HepG2 (cell line): Measurements from ENCODE around the gene ESR2. TPM values are rescaled to one million over a fixed set of nuclear protein-coding genes. Genes with fewer than 3 reads are reported as not detected.

ENCODE experiments used
- ATAC-seq: fragments of 200-7000 bp; cut with Tn5 transposase; 3 replicates; pipeline ENCODE4 v1.9.1; 2020; ENCODE audit warnings: mild to moderate bottlenecking, moderate library complexity
- BruUV-seq: library from RNA; stranded (reverse); fragments of 400-500 nt; replicated peaks from 2 replicates; lab custom pipeline; 2021; lab: Mats Ljungman, UMichigan
- CTCF ChIA-PET: fragments of 300-600 bp; formaldehyde crosslinking; extraction: SDS; loops from one replicate; lab custom pipeline; 2021; ENCODE audit warnings: low total read pairs, inconsistent platforms, low intra/inter-chr PET ratio; lab: Yijun Ruan, JAX
- POLR2A ChIA-PET: fragments of 350-600 bp; sonication (Branson Sonifier 250); formaldehyde crosslinking; loops from one replicate; lab custom pipeline; 2020; ENCODE audit warnings: antibody characterized with exemption, inconsistent platforms; lab: Yijun Ruan, JAX
- DNase-seq: peaks from one replicate; pipeline ENCODE4 v3.0.0-alpha.2; 2015; ENCODE audit warnings: low spot score
- FAIRE-seq: peaks from 3 replicates; lab custom pipeline; 2011; peaks lifted over from hg19 to GRCh38; lab: Jason Lieb, UNC
- H2AFZ ChIP-seq: one replicate; pipeline ENCODE4 v1.6.1; 2011; ENCODE audit warnings: low read length, inconsistent platforms
- H3K27ac ChIP-seq: fragments of 300-600 bp; 3 replicates; pipeline ENCODE4 v1.8.0; 2011; ENCODE audit warnings: mixed run types, mild to moderate bottlenecking, mixed read lengths, low read length, inconsistent platforms; ENCODE audit not compliant: insufficient read depth; ENCODE audit errors: extremely low read length
- H3K27me3 ChIP-seq, 2 experiments: fragments of 200-600 bp in 1 of 2; 2 replicates in 1 of 2; 3 replicates in 1 of 2; pipeline versions ENCODE4 v1.6.0 to v1.8.0; 2011; ENCODE audit warnings: low read length in 2 of 2, mild to moderate bottlenecking in 2 of 2, moderate library complexity in 2 of 2, inconsistent platforms in 1 of 2; ENCODE audit not compliant: insufficient read depth in 2 of 2, control insufficient read depth in 1 of 2
- H3K36me3 ChIP-seq, 2 experiments: fragments of 200-600 bp in 1 of 2; replicated peaks in 1 of 2; 2 replicates in 1 of 2; 3 replicates in 1 of 2; pipeline versions ENCODE4 v1.5.1 to v1.8.0; 2011; ENCODE audit warnings: low read length in 2 of 2, inconsistent platforms in 1 of 2; ENCODE audit not compliant: insufficient read depth in 2 of 2, control insufficient read depth in 1 of 2
- H3K4me1 ChIP-seq: 2 replicates; pipeline ENCODE4 v1.5.1; 2012; ENCODE audit warnings: low read length, inconsistent platforms; ENCODE audit not compliant: insufficient read depth
- H3K4me2 ChIP-seq: 2 replicates; pipeline ENCODE4 v1.6.0; 2011; ENCODE audit warnings: low read depth, low read length, inconsistent platforms
- H3K4me3 ChIP-seq, 3 experiments: fragments of 200-600 bp in 1 of 3; sonication (generic), shearing (Covaris generic) in 1 of 3; replicated peaks in 1 of 3; 2 replicates each; pipeline ENCODE4 v1.5.1; 2011 to 2016; ENCODE audit warnings: low read length in 3 of 3, inconsistent platforms in 2 of 3, low read depth in 2 of 3, mild to moderate bottlenecking in 2 of 3, control low read depth in 1 of 3, mixed read lengths in 1 of 3; ENCODE audit not compliant: insufficient read depth in 1 of 3
- H3K79me2 ChIP-seq: one replicate; pipeline ENCODE4 v1.6.1; 2011; ENCODE audit warnings: low read length, inconsistent platforms; ENCODE audit not compliant: insufficient read depth
- H3K9ac ChIP-seq: 2 replicates; pipeline ENCODE4 v1.6.0; 2011; ENCODE audit warnings: mild to moderate bottlenecking, low read depth, low read length, inconsistent platforms; ENCODE audit not compliant: insufficient read depth
- H3K9me3 ChIP-seq: 2 replicates; pipeline ENCODE4 v1.5.1; 2012; ENCODE audit warnings: mild to moderate bottlenecking, low read length
- H4K20me1 ChIP-seq: 2 replicates; pipeline ENCODE4 v1.6.0; 2011; ENCODE audit warnings: inconsistent platforms, mild to moderate bottlenecking, low read length, moderate library complexity; ENCODE audit not compliant: insufficient read depth
- EP300 ChIP-seq, 3 experiments: sonication (generic) in 1 of 3; formaldehyde crosslinking in 1 of 3; IDR thresholded peaks; 2 replicates each; pipeline versions ENCODE4 v1.5.1 to v1.6.1; 2011 to 2020; ENCODE audit warnings: low read depth in 2 of 3, low read length in 2 of 3, borderline replicate concordance in 1 of 3, improper control_type of control experiment in 1 of 3, mild to moderate bottlenecking in 1 of 3, missing genetic modification reagents in 1 of 3, moderate library complexity in 1 of 3
- KDM2A ChIP-seq: sonication (generic); formaldehyde crosslinking; IDR thresholded peaks from 2 replicates; pipeline ENCODE4 v1.4.0; 2020; ENCODE audit warnings: low read depth, missing genetic modification reagents, borderline replicate concordance
- ZNF10 ChIP-seq: sonication (generic); formaldehyde crosslinking; IDR thresholded peaks from 2 replicates; pipeline ENCODE4 v1.4.0; 2020; ENCODE audit warnings: mild to moderate bottlenecking, low read depth, missing genetic modification reagents, borderline replicate concordance
- WGBS: methylation state at CpG from one replicate; pipeline ENCODE4 v1.1.6; 2017; ENCODE audit warnings: low lambda C conversion rate; 5-methylcytosine and 5-hydroxymethylcytosine counted together
- in situ Hi-C: cut with HindIII; loops from 2 replicates; pipeline ENCODE4 v1.10.0; 2017; ENCODE audit warnings: low pct_unique_long_range_greater_than_20kb; ENCODE audit not compliant: extremely low pct_ligation_motif_present
- intact Hi-C: fragments of 100-400 bp; cut with micrococcal nuclease; formaldehyde crosslinking; loops from one replicate; pipeline ENCODE4 v1.10.0; 2022; ENCODE audit not compliant: unreplicated experiment
- polyA plus RNA-seq, 8 experiments: library from polyadenylated mRNA; depleted of rRNA in 3 of 8; stranded (reverse) in 7 of 8; unstranded in 1 of 8; fragments of >200 nt; fragmentation: Illumina TruSeq in 4 of 8; extraction: Trizol in 4 of 8; gene quantifications; 2 replicates each; pipeline versions ENCODE4 v1.2.1 to v1.2.3, GENCODE V29; 2011 to 2016; ENCODE audit warnings: low read depth in 4 of 8, missing spikeins in 1 of 8, mixed read lengths in 1 of 8; ENCODE audit not compliant: insufficient read depth in 1 of 8
- total RNA-seq, 5 experiments: library from RNA; depleted of rRNA; stranded (reverse); fragments of >200 nt; fragmentation: Illumina TruSeq; extraction: Trizol; gene quantifications; 2 replicates each; pipeline ENCODE4 v1.2.3, GENCODE V29; 2016; ENCODE audit warnings: low read depth in 1 of 5
- TF ChIP-seq, protein P1 (sequence below): IDR thresholded peaks from 2 replicates; pipeline ENCODE4 v1.6.1; 2016

ESR2 gene
- total and polyA plus RNA-seq, 2 of the 13 experiments (the other 11 are each of a cell fraction or from before 2014, with no cell fraction given), result 0.01 to 0.04 TPM

GRCh38 chr14:64201921-64202545, 92.1 kb downstream of the ESR2 start:
- 96% methylated on average over 14 of the region's 18 CpGs for WGBS
- no TSS peak for BruUV-seq
- CTCF ChIA-PET, result no interaction called here

GRCh38 chr14:64201296-64201695, 92.9 kb downstream of the ESR2 start:
- Histone ChIP-seq H3K36me3 (no peaks in the 10 kb centered on the region), H3K79me2 (no peaks in the 10 kb centered on the region), H3K4me1 (no peaks in the 10 kb centered on the region), H3K27me3 (no peaks in the 10 kb centered on the region), H3K4me3 (no peak overlapping the region), H3K9ac (no peak overlapping the region), H3K9me3 (no peaks in the 10 kb centered on the region), H3K4me2 (no peak overlapping the region), H4K20me1 (no peaks in the 10 kb centered on the region), H2AFZ (no peak overlapping the region), H3K27ac (no peak overlapping the region)
- ChIA-PET CTCF (no interaction called here), POLR2A (no interaction called here)
- in situ Hi-C loops, result no loop called here
- no peak for TF ChIP-seq EP300 (IDR thresholded peaks at IDR 0.05; ENCODE audit: low read depth in 2 of 2, low read length in 2 of 2)
- no peak for TF ChIP-seq EP300 (CRISPR knock-in tag; IDR thresholded peaks at IDR 0.05; ENCODE audit: borderline replicate concordance)
- ATAC-seq (no peak), FAIRE-seq (no peak), DNase-seq (no peak)
- WGBS, result 85% methylated on average over 7 of the region's 7 CpGs
- intact Hi-C loops, result no loop called here
- BruUV-seq, result no TSS peak

More at GRCh38 chr14:64201921-64202545, 92.1 kb downstream of the ESR2 start:
- Histone ChIP-seq H3K9me3 (no peaks in the 10 kb centered on the region), H3K9ac (no peak overlapping the region), H3K27me3 (no peaks in the 10 kb centered on the region), H4K20me1 (no peaks in the 10 kb centered on the region), H3K4me1 (no peaks in the 10 kb centered on the region), H3K4me3 (no peak overlapping the region), H3K79me2 (no peaks in the 10 kb centered on the region), H3K27ac (no peak overlapping the region), H3K4me2 (no peak overlapping the region), H2AFZ (no peak overlapping the region), H3K36me3 (no peaks in the 10 kb centered on the region)
- no peak for ATAC-seq
- TF ChIP-seq ZNF10, result no peak
- TF ChIP-seq KDM2A, result no peak
- TF ChIP-seq, protein P1, sequence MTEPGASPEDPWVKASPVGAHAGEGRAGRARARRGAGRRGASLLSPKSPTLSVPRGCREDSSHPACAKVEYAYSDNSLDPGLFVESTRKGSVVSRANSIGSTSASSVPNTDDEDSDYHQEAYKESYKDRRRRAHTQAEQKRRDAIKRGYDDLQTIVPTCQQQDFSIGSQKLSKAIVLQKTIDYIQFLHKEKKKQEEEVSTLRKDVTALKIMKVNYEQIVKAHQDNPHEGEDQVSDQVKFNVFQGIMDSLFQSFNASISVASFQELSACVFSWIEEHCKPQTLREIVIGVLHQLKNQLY (CRISPR knock-in tag), result no peak
- POLR2A ChIA-PET, result no interaction called here
- intact Hi-C loops, result no loop called here
- FAIRE-seq, result no peak
- no peak for DNase-seq
- in situ Hi-C loops, result no loop called here
